ENCODE results near the gene MPRIP. TPM values are rescaled to one million over a fixed set of nuclear protein-coding genes. Genes with fewer than 3 reads are reported as not detected.

The MPRIP gene
- total RNA-seq, 1 experiment from 2014 or later = 132 TPM

GRCh38 chr17:17173921-17174320, 131.7 kb downstream of the MPRIP start:
- Histone ChIP-seq H4K20me1 (ENCODE audit: control insufficient read depth, insufficient read depth, insufficient read length) (no peaks in the 10 kb centered on the region), H2BK15ac (ENCODE audit: low read depth, low read length) (no peak overlapping the region), H3T11ph (ENCODE audit: low read length) (no peak overlapping the region), H2AK5ac (ENCODE audit: insufficient read length, low read length) (no peak overlapping the region), H2BK120ac (ENCODE audit: low read depth, low read length, poor library complexity, severe bottlenecking) (no peak overlapping the region), H2BK5ac (ENCODE audit: insufficient read length, low read length) (no peak overlapping the region), H4K91ac (ENCODE audit: insufficient read length, low read depth, low read length) (no peak overlapping the region), H3K4ac (ENCODE audit: low read depth, low read length) (no peak overlapping the region), H2BK20ac (ENCODE audit: low read depth, low read length, poor library complexity, severe bottlenecking) (no peak overlapping the region), H3K18ac (ENCODE audit: insufficient read length, low read depth, low read length) (no peak overlapping the region), H4K8ac (replicated peaks; ENCODE audit: insufficient read length, low read depth, low read length) (no peak overlapping the region), H4K5ac (ENCODE audit: insufficient read length, low read depth, low read length) (no peak overlapping the region), H3K4me2 (ENCODE audit: insufficient read depth, insufficient read length, low read length) (no peak overlapping the region), H3K23ac (ENCODE audit: insufficient read length, low read depth, low read length) (no peak overlapping the region), H3K27me3 (ENCODE audit: insufficient read depth, low read length) (no peaks in the 10 kb centered on the region), H3K4me1 (ENCODE audit: insufficient read depth, low read length) (no peaks in the 10 kb centered on the region), H2BK12ac (ENCODE audit: insufficient read length, low read depth, low read length) (no peak overlapping the region), H3K9ac (ENCODE audit: extremely low read depth, insufficient read length, low read length) (no peak overlapping the region), H3K27ac (ENCODE audit: insufficient read length, low read depth, low read length) (no peak overlapping the region), H3K56ac (ENCODE audit: insufficient read length, low read depth, low read length) (no peak overlapping the region), H3K23me2 (ENCODE audit: insufficient read length, low read depth, low read length, poor library complexity, severe bottlenecking) (no peaks in the 10 kb centered on the region), H3K9me3 (ENCODE audit: control insufficient read depth, low read depth, low read length) (no peaks in the 10 kb centered on the region), H3K79me1 (ENCODE audit: insufficient read depth, low read depth, low read length, poor library complexity, severe bottlenecking) (no peaks in the 10 kb centered on the region), H3K14ac (ENCODE audit: insufficient read depth, low read length) (no peak overlapping the region), H3K79me2 (ENCODE audit: insufficient read depth, low read length) (no peaks in the 10 kb centered on the region), H2AFZ (ENCODE audit: low read length) (no peak overlapping the region)
- Mint-ChIP-seq H3K4me1 (peaks cover 2 to 12% of the 10 kb centered on the region in 2 experiments; a peak in 2 of 4 replicates), H3K9me3 (no peaks in the 10 kb centered on the region), H3K27ac (no peak overlapping the region), H3K27me3 (ENCODE audit: low read depth) (no peaks in the 10 kb centered on the region), H3K36me3 (ENCODE audit: insufficient read depth in 1 of 3, low read depth in 3 of 3) (peaks cover 19 to 68% (median 46%) of the 10 kb centered on the region in 3 experiments; a peak in 6 of 7 replicates), H3K4me3 (no peak overlapping the region)
- WGBS (ENCODE audit: extremely low coverage, insufficient read length, low lambda C conversion rate) = no CpG with 5 or more reads among the region's 14 CpGs
- no peak for DNase-seq
- TF ChIP-seq CTCF (conservative IDR thresholded peaks at IDR 0.05) = no peak

Data from H9 (cell line).